Measurements from ENCODE around the gene CTIF. TPM values are rescaled to one million over a fixed set of nuclear protein-coding genes. Genes with fewer than 3 reads are reported as not detected.

Gene CTIF
- total and polyA plus RNA-seq, 2 experiments from 2014 or later, result 8.6 to 14.4 TPM

GRCh38 chr18:48554610-48555400 is 16.0 kb downstream of the CTIF start:
- Histone ChIP-seq H3F3A (replicated peaks; ENCODE audit: low read depth) (no peaks in the 10 kb centered on the region), H3K27ac (ENCODE audit: low read depth) (no peak overlapping the region), H3K27me3 (ENCODE audit: insufficient read depth) (no peaks in the 10 kb centered on the region), H3K4me1 (ENCODE audit: insufficient read depth) (no peaks in the 10 kb centered on the region), H3K4me3 (no peak overlapping the region), H3K9me2 (ENCODE audit: insufficient read depth) (no peaks in the 10 kb centered on the region; the same call in 1 of the 2 replicates), H3K79me2 (replicated peaks; ENCODE audit: insufficient read depth) (peaks cover 31% of the 10 kb centered on the region), H4K20me1 (replicated peaks; ENCODE audit: insufficient read depth) (no peaks in the 10 kb centered on the region; the same call in 1 of the 2 replicates), H3K36me3 (ENCODE audit: insufficient read depth) (no peaks in the 10 kb centered on the region), H2AFZ (no peak overlapping the region), H3K4me2 (no peak overlapping the region)
- Mint-ChIP-seq H3K27me3 (ENCODE audit: insufficient read depth, low read depth, poor library complexity) (peaks cover 2% of the 10 kb centered on the region), H3K4me3 (no peak overlapping the region), H3K4me1 (peaks cover 4% of the 10 kb centered on the region; the same call in 1 of the 3 replicates), H3K27ac (no peak overlapping the region), H3K9me3 (no peaks in the 10 kb centered on the region), H3K36me3 (ENCODE audit: low read depth) (no peaks in the 10 kb centered on the region)
- TF ChIP-seq ZNF462 (CRISPR knock-in tag; IDR thresholded peaks at IDR 0.05) (no peak), STAT1 (IDR thresholded peaks at IDR 0.05; ENCODE audit: unreplicated experiment) (no peak), REST (IDR thresholded peaks at IDR 0.05; ENCODE audit: unreplicated experiment) (no peak), EZH2 (IDR thresholded peaks at IDR 0.05; ENCODE audit: low read depth, unreplicated experiment) (no peak), NANOG (IDR thresholded peaks at IDR 0.05; ENCODE audit: borderline replicate concordance) (no peak)
- DNase-seq (ENCODE audit: low spot score) (no peak), ATAC-seq (no peak)
